ENCODE measurements around the gene CYB5B. TPM values are rescaled to one million over a fixed set of nuclear protein-coding genes. Genes with fewer than 3 reads are reported as not detected.

Gene CYB5B
- polyA plus RNA-seq, 12 donors: 51.2 to 83.8 (median 68.1) TPM; not detected in 1

GRCh38 chr16:69513180-69513966, 89.0 kb downstream of the CYB5B start:
- DNase-seq: no peak

DNA sequence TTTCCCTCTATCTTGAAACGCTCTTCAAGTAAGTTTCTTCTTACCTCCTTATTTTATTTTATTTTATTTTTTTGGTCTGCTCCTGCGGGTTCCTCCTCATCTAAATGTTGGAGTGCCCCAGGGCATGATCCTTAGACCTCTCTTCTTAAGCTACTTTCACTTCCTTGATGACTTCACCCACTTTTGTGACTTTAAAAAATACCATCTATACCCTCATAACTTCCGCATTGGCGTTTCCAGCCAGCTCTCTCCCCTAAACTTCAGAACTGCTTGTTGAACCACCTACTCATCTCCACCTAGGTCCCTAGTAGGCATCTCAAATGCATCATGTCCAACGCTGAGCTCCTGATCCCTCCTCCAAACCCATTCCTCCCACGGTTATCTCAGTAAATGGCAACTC, 89.9 kb downstream of the CYB5B start:
- DNase-seq: no peak

Other genes starting within 250 kb of the CYB5B start
- gene SNTB2, start 237.5 kb upstream of the CYB5B start, polyA plus RNA-seq (ENCODE audit: insufficient read length in 12 of 12): 10 to 100 TPM; 12.9 to 70.0 (median 17.4) TPM
- gene VPS4A, start 113.3 kb upstream of the CYB5B start, polyA plus RNA-seq (ENCODE audit: insufficient read length in 12 of 12): 10 to 100 TPM in 11 of 12 donors, not detected in 1; 32.1 to 53.3 (median 35.2) TPM
- gene PDF, start 94.0 kb upstream of the CYB5B start, polyA plus RNA-seq (ENCODE audit: insufficient read length in 12 of 12): 1 to 10 TPM in 10 of 12 donors, not detected in 2; 1.6 to 4.1 (median 2.7) TPM
- gene COG8, start 85.1 kb upstream of the CYB5B start, polyA plus RNA-seq (ENCODE audit: insufficient read length in 12 of 12): 10 to 100 TPM in 11 of 12 donors, not detected in 1; 18.5 to 26.9 (median 22.5) TPM
- 10 to 100 TPM in 11 of 12 donors, not detected in 1; 15.9 to 34.5 (median 26.2) TPM for gene NIP7, start 84.8 kb upstream of the CYB5B start, polyA plus RNA-seq (ENCODE audit: insufficient read length in 12 of 12)
- gene TMED6, start 72.8 kb upstream of the CYB5B start, polyA plus RNA-seq (ENCODE audit: insufficient read length in 12 of 12): 1 to 10 TPM in 9 of 12 donors, under 1 TPM in 1, not detected in 2; 0.90 to 2.2 (median 1.4) TPM
- gene TERF2, start 38.6 kb upstream of the CYB5B start, polyA plus RNA-seq (ENCODE audit: insufficient read length in 12 of 12): 10 to 100 TPM in 11 of 12 donors, not detected in 1; 13.6 to 50.9 (median 29.8) TPM
- 10 to 100 TPM in 11 of 12 donors, not detected in 1; 13.4 to 36.2 (median 17.9) TPM for gene NFAT5, start 141.3 kb downstream of the CYB5B start, polyA plus RNA-seq (ENCODE audit: insufficient read length in 12 of 12)

All from muscle of arm (tissue), 12 donors.